ENCODE data around the gene PPM1M.

Gene PPM1M

GRCh38 chr3:52294320-52295150 lies 49.0 kb downstream of the PPM1M start:
- no peak for DNase-seq (ENCODE audit: low read depth in 4 of 4, low spot score in 1 of 4)

DNA sequence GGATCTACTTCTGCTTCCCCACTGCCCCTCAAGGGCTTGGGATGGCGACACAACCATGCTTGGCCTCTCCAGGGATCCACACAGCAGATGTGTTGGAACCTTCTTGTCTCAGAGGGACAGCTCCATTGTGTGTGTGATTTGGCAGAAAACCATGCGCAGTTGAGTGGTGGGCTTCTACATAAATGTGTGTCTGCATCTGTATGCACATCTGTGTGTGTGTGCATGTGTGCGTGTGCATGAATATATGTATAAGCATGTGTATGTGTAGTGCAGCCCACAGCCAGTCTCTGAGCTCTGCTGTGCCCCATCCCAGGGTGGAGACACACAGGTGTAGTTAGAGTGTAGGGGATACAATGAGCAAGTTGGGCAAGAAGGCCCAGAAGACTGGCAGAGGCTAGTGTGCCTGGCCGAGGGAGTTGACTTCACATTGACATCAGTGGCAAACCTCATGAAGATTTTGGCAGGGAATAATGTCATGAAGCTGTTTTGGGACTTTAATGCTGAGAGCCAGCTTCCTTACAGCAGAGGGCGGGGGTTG lies 50.2 kb downstream of the PPM1M start:
- DNase-seq (ENCODE audit: low read depth in 4 of 4, low spot score in 1 of 4) = no peak

DNA sequence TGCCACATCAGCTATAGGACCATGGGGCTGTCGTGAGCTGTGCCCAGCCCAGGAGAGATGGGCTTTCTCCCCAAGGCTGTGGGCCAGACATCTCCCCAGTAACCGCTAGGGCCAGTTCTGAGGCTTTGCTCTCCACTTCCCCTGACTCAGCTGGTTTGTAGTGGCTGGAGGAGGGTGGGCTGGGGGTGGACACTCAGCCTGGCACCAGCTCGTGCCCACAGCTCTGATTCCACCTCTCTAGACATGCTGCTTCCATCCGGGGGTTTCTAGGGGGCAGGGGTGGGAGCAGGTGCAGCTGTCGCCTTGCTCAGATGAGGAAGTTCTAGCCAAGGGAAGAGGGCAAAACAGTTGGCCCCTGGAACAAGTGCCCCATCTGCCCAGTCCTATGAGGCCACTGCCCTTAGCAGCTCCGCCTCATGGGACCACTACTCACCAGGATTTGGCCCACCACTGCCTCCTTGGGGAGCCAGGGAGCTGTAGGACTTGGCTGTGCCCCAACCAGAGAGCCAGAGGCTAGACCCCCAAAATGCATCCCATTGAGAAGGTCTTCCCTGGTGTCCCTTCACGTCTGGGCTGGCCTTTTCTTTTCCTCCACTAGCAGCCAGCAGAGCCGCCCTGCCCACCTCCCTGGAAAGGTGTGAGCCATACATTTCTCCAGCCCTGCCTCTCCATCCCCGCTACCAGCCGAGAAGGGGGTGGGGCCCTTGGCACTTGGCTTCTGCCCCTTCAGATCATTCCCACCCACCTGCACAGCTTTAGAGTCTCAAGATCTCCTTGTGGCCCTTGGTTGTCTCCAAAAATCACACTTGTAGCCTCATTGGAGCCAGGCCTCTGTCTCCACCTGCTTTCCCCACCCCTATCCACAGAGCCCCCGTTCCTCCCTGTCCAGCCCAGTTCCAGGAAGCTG lies 51.9 kb downstream of the PPM1M start:
- no peak for DNase-seq (ENCODE audit: low read depth in 4 of 4, low spot score in 1 of 4)

DNA sequence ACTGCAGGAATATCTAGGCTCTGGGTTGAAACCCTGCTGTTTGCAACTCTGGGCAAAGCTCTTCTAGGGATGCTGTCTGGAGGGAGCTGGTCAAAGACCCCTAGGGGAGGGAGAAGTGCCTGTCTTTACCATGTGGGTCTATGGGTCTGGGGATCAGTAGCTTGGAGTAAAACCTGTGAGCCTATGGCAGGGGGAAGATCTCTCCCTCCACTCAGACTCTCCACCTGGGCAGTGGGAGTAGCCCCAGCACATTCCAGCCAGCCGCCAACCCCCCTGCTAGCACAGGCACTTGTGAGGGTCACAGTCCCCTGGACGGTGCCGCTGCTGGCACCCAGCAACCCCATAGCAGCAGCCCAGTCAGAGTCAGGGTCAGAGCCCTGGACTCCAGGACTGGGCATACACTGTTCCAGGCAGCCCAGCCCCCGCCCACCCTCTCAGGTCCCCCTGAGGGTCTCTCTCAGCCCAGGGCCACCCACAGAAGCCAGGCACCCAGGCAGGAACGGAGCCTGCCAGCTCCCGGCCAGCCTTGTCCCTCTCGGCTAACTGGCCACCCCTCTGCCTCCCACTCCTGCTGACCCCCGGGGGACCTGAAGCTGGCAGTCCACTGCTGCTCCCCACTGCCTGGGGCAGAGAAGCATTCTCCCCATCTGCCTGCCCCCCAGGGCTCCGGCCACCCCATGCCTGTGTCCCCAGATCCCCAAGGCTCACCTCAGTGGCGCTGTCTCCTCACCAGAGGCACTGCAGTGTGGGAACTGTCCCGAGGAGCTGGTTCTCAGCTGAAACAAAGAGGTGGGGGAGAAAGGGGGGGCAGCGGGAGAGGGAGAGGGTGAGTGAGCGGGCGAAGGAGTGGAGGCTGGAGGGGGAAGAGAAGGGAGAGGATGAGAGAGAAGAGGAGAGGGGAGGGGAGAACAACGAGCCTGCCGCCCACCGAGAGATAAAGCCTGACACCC lies 52.9 kb downstream of the PPM1M start:
- DNase-seq (ENCODE audit: low read depth in 4 of 4, low spot score in 1 of 4) = no peak

GRCh38 chr3:52299247-52299878 lies 53.8 kb downstream of the PPM1M start:
- no peak for DNase-seq (ENCODE audit: low read depth in 4 of 4, low spot score in 1 of 4)
